Measurements from ENCODE around the gene IL3RA. TPM values are rescaled to one million over a fixed set of nuclear protein-coding genes. Genes with fewer than 3 reads are reported as not detected.

IL3RA gene
- total and polyA plus RNA-seq, 2 of the 8 experiments (the other 6 are each of a cell fraction or from before 2014, with no cell fraction given) = 0.11 TPM; not detected in 1

DNA sequence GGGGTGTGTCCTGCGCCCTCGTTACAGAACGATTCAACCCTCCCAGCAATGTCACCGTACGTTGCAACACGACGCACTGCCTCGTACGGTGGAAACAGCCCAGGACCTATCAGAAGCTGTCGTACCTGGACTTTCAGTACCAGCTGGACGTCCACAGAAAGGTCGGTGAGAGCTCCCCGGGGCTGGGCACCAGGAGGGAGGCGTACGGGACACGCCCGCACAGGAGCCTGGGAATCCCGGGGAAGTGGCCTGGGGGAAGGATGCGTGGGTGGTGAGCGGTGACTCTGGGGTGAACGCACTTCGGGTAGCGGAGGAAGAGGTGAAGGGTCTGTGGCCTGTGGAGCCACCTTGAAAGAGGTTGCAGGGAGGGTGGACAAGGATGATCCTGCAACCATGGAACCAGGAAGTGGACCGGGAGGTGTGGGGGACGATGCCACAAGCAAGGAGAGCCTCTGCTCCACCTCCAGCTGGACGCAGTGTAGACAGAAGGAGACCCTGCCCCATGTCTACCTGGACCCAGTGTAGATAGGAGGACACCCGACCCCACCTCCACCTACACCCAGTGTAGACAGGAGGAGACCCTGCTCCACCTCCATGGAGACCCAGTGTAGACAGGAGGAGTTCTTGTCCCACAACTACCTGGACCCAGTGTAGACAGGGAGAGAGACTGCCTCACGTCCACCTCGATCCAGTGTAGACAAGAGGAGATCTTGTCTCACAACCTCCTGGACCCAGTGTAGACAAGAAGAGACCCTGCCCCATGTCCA, 42.1 kb upstream of the IL3RA start:
- Histone ChIP-seq H2BK5ac (ENCODE audit: low read depth, low read length) (no peak overlapping the region), H4K91ac (replicated peaks; ENCODE audit: insufficient read length, low read length) (peak overlapping the region; percentile 19), H4K8ac (ENCODE audit: extremely low read depth, insufficient read depth, low read length) (no peak overlapping the region), H3K4me1 (replicated peaks in 1 of 4; ENCODE audit: control insufficient read depth in 3 of 4, insufficient read depth in 4 of 4, low read length in 3 of 4) (no peaks in the 10 kb centered on the region), H3K4me2 (ENCODE audit: insufficient read depth in 1 of 2, low read depth in 2 of 2, low read length in 2 of 2) (no peak overlapping the region), H2BK20ac (ENCODE audit: low read length) (no peak overlapping the region), H3K9ac (replicated peaks in 1 of 4; ENCODE audit: extremely low read depth in 1 of 4, low read depth in 3 of 4, low read length in 3 of 4) (no peak overlapping the region), H3K36me3 (ENCODE audit: control insufficient read depth in 2 of 4, insufficient read depth in 4 of 4, low read length in 3 of 4) (peaks cover 0 to 5% (median 2%) of the 10 kb centered on the region in 4 experiments; a peak in 3 of 8 replicates), H2BK12ac (ENCODE audit: low read depth, low read length) (no peak overlapping the region), H2AFZ (ENCODE audit: low read length) (no peak overlapping the region), H3K4ac (replicated peaks; ENCODE audit: insufficient read length, low read depth, low read length) (no peak overlapping the region), H4K20me1 (replicated peaks in 1 of 2; ENCODE audit: control insufficient read depth in 1 of 2, insufficient read depth in 2 of 2, low read length in 2 of 2) (no peaks in the 10 kb centered on the region), H3K23me2 (ENCODE audit: low read depth, low read length) (no peaks in the 10 kb centered on the region), H3K27me3 (replicated peaks in 1 of 4; ENCODE audit: control insufficient read depth in 3 of 4, extremely low read depth in 1 of 4, insufficient read depth in 3 of 4, low read length in 3 of 4) (no peaks in the 10 kb centered on the region), H2BK15ac (ENCODE audit: low read length) (no peak overlapping the region), H3K18ac (ENCODE audit: extremely low read depth, low read length) (no peak overlapping the region), H3K23ac (ENCODE audit: insufficient read length) (no peak overlapping the region), H3K79me2 (ENCODE audit: control insufficient read depth in 1 of 2, insufficient read depth in 2 of 2, low read length in 2 of 2) (no peaks in the 10 kb centered on the region), H2BK120ac (replicated peaks; ENCODE audit: low read depth, low read length) (no peak overlapping the region), H2AK5ac (ENCODE audit: low read depth, low read length) (no peak overlapping the region), H3K27ac (ENCODE audit: low read depth, low read length) (no peak overlapping the region), H3K79me1 (ENCODE audit: low read depth, low read length) (no peaks in the 10 kb centered on the region), H4K5ac (ENCODE audit: insufficient read length, low read depth, low read length) (no peak overlapping the region), H3K9me3 (ENCODE audit: insufficient read depth in 2 of 2, low read depth in 1 of 2, low read length in 1 of 2) (peaks cover 2 to 9% of the 10 kb centered on the region in 2 experiments; a peak in 3 of 4 replicates), H3K56ac (replicated peaks; ENCODE audit: insufficient read length, low read depth, low read length) (no peak overlapping the region), H3K14ac (ENCODE audit: insufficient read length) (no peak overlapping the region), H3K4me3 (ENCODE audit: extremely low read depth in 1 of 4, insufficient read depth in 2 of 4, low read depth in 3 of 4, low read length in 4 of 4) (no peak overlapping the region)
- no peak for FAIRE-seq
- no peak for DNase-seq (ENCODE audit: low read depth in 1 of 2, low spot score in 2 of 2)
- ChIA-PET POLR2A (ENCODE audit: partially characterized antibody) (no interaction called here), CTCF (ENCODE audit: partially characterized antibody) (no interaction called here)
- TF ChIP-seq, protein P1, sequence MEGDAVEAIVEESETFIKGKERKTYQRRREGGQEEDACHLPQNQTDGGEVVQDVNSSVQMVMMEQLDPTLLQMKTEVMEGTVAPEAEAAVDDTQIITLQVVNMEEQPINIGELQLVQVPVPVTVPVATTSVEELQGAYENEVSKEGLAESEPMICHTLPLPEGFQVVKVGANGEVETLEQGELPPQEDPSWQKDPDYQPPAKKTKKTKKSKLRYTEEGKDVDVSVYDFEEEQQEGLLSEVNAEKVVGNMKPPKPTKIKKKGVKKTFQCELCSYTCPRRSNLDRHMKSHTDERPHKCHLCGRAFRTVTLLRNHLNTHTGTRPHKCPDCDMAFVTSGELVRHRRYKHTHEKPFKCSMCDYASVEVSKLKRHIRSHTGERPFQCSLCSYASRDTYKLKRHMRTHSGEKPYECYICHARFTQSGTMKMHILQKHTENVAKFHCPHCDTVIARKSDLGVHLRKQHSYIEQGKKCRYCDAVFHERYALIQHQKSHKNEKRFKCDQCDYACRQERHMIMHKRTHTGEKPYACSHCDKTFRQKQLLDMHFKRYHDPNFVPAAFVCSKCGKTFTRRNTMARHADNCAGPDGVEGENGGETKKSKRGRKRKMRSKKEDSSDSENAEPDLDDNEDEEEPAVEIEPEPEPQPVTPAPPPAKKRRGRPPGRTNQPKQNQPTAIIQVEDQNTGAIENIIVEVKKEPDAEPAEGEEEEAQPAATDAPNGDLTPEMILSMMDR (IDR thresholded peaks at IDR 0.05; ENCODE audit: control extremely low read depth in 1 of 3, insufficient read depth in 1 of 3, low read depth in 1 of 3, low read length in 3 of 3) = no peak
- TF ChIP-seq POLR2A (IDR thresholded peaks at IDR 0.05; ENCODE audit: control extremely low read depth in 1 of 2, low read depth in 2 of 2, low read length in 2 of 2) (no peak), RBBP5 (IDR thresholded peaks at IDR 0.05; ENCODE audit: borderline replicate concordance, low read depth, low read length) (no peak), SP4 (IDR thresholded peaks at IDR 0.05; ENCODE audit: low read length) (no peak), CHD2 (IDR thresholded peaks at IDR 0.05; ENCODE audit: low read length) (no peak), JUND (IDR thresholded peaks at IDR 0.05; ENCODE audit: low read length) (no peak), KDM5A (IDR thresholded peaks at IDR 0.05; ENCODE audit: low read length) (no peak), TBP (IDR thresholded peaks at IDR 0.05; ENCODE audit: low read depth, low read length) (no peak), ZNF274 (IDR thresholded peaks at IDR 0.05; ENCODE audit: borderline replicate concordance, extremely low read depth, low read length) (no peak)
- TF ChIP-seq, protein P2, sequence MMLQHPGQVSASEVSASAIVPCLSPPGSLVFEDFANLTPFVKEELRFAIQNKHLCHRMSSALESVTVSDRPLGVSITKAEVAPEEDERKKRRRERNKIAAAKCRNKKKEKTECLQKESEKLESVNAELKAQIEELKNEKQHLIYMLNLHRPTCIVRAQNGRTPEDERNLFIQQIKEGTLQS (IDR thresholded peaks at IDR 0.05; ENCODE audit: insufficient read depth, low read depth, low read length) = no peak
- WGBS, 2 experiments (ENCODE audit: extremely low coverage in 1 of 2, insufficient coverage in 1 of 2, insufficient read length in 1 of 2, insufficient replicate concordance in 2 of 2, low coverage in 1 of 2, low lambda C conversion rate in 2 of 2, missing lambda C conversion rate in 1 of 2) = 96% methylated on average over 27 of the region's 29 CpGs; no CpG with 5 or more reads in 1 of the 2 experiments

All from H1 (cell line).